MM.1S (cell line): ENCODE data around the gene SETD9.

Source experiments
- CTCF ChIP-seq: fragments of 300-600 bp; sonication (generic); IDR thresholded peaks from 2 replicates; pipeline ENCODE4 v1.5.1; 2016; ENCODE audit warnings: antibody characterized with exemption, low read length, mixed read lengths
- EZH2 ChIP-seq: fragments of 300-600 bp; sonication (generic); optimal IDR thresholded peaks from 2 replicates; pipeline ENCODE3; 2017; ENCODE audit warnings: low read depth, mild to moderate bottlenecking, antibody characterized with exemption, low read length, mixed read lengths
- EZH2phosphoT487 ChIP-seq: fragments of 300-600 bp; sonication (generic); IDR thresholded peaks from 2 replicates; pipeline ENCODE4 v1.6.1; 2018; ENCODE audit warnings: antibody characterized with exemption, low read length

GRCh38 chr5:56871777-56872176, 37.6 kb upstream of the SETD9 start:
- TF ChIP-seq CTCF, result no peak
- no peak for TF ChIP-seq EZH2phosphoT487
- no peak for TF ChIP-seq EZH2
